Measurements from ENCODE around the gene COPG1. TPM values are rescaled to one million over a fixed set of nuclear protein-coding genes. Genes with fewer than 3 reads are reported as not detected.

Gene COPG1
- total RNA-seq, 1 experiment from 2014 or later = 225 TPM

- Mint-ChIP-seq H3K27me3 (ENCODE audit: insufficient read depth, unreplicated experiment) (no peaks in the 10 kb centered on the region), H3K4me3 (ENCODE audit: unreplicated experiment) (no peak overlapping the region), H3K9me3 (ENCODE audit: unreplicated experiment) (no peaks in the 10 kb centered on the region), H3K27ac (ENCODE audit: low read depth, unreplicated experiment) (peak overlapping the region; percentile 75), H3K4me1 (ENCODE audit: insufficient read depth, unreplicated experiment) (peaks cover 10% of the 10 kb centered on the region), H3K36me3 (ENCODE audit: insufficient read depth, unreplicated experiment) (peaks cover 30% of the 10 kb centered on the region)
- no peak for DNase-seq (ENCODE audit: unreplicated experiment)
- no TSS peak for BruUV-seq (replicated peaks)
- POLR2A ChIA-PET = interaction anchor here (0.8 to 1.0 kb wide), 2 partner anchors 29 to 158 kb away, joined by 3 to 5 read pairs; partner anchors contain the start of genes IFT122 and MBD4
- intact Hi-C loops (cut with micrococcal nuclease) = no loop called here
- TF ChIP-seq, protein P1, sequence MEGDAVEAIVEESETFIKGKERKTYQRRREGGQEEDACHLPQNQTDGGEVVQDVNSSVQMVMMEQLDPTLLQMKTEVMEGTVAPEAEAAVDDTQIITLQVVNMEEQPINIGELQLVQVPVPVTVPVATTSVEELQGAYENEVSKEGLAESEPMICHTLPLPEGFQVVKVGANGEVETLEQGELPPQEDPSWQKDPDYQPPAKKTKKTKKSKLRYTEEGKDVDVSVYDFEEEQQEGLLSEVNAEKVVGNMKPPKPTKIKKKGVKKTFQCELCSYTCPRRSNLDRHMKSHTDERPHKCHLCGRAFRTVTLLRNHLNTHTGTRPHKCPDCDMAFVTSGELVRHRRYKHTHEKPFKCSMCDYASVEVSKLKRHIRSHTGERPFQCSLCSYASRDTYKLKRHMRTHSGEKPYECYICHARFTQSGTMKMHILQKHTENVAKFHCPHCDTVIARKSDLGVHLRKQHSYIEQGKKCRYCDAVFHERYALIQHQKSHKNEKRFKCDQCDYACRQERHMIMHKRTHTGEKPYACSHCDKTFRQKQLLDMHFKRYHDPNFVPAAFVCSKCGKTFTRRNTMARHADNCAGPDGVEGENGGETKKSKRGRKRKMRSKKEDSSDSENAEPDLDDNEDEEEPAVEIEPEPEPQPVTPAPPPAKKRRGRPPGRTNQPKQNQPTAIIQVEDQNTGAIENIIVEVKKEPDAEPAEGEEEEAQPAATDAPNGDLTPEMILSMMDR (IDR thresholded peaks at IDR 0.05; ENCODE audit: unreplicated experiment) = no peak
- CTCF ChIA-PET = no interaction called here
Observed at GRCh38 chr3:129281726-129282125, 32.3 kb downstream of the COPG1 start.

- BruUV-seq (replicated peaks) = no TSS peak
- Mint-ChIP-seq H3K9me3 (ENCODE audit: unreplicated experiment) (no peaks in the 10 kb centered on the region), H3K36me3 (ENCODE audit: insufficient read depth, unreplicated experiment) (peaks cover 20% of the 10 kb centered on the region), H3K4me3 (ENCODE audit: unreplicated experiment) (no peak overlapping the region), H3K27me3 (ENCODE audit: insufficient read depth, unreplicated experiment) (no peaks in the 10 kb centered on the region), H3K4me1 (ENCODE audit: insufficient read depth, unreplicated experiment) (peaks cover 10% of the 10 kb centered on the region), H3K27ac (ENCODE audit: low read depth, unreplicated experiment) (peak overlapping the region; percentile 75)
- POLR2A ChIA-PET = interaction anchor here (0.8 to 1.5 kb wide), 4 partner anchors 9 to 28 kb away, joined by 3 to 6 read pairs (median 4); no protein-coding TSS in a partner anchor
- CTCF ChIA-PET = interaction anchor here (0.6 to 1.1 kb wide), 3 partner anchors 17 to 712 kb away, joined by 3 to 5 read pairs (median 3); partner anchors contain the start of gene ISY1
- TF ChIP-seq, protein P1 (IDR thresholded peaks at IDR 0.05; ENCODE audit: unreplicated experiment) = no peak
- peak; percentile 59 for DNase-seq (ENCODE audit: unreplicated experiment)
- intact Hi-C loops (cut with micrococcal nuclease) = no loop called here
Observed at GRCh38 chr3:129282727-129283327, 33.4 kb downstream of the COPG1 start.

DNA sequence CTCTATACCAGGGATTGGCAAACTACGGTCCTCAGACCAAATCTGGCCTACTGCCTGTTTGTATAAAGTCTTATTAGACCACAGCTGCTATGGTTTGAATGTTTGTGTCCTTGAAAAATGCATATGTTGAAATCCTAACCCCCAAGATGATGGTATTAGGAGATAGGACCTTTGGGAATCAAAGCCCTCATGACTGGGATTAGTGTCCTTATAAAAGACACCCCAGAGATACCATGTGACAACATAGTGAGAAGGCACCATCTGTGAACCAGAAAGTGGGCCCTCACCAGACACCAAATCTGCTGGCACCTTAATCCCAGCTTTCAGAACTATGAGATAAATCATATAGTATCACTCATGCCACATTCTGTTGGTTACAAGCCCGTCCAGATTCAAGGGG is 36.7 kb downstream of the COPG1 start:
- CTCF ChIA-PET = interaction anchor here (0.6 kb wide), 1 partner anchor 9 kb away, joined by 3 read pairs; no protein-coding TSS in a partner anchor
- BruUV-seq (replicated peaks) = no TSS peak
- Mint-ChIP-seq H3K27ac (ENCODE audit: low read depth, unreplicated experiment) (no peak overlapping the region), H3K36me3 (ENCODE audit: insufficient read depth, unreplicated experiment) (peaks cover 30% of the 10 kb centered on the region), H3K27me3 (ENCODE audit: insufficient read depth, unreplicated experiment) (no peaks in the 10 kb centered on the region), H3K4me1 (ENCODE audit: insufficient read depth, unreplicated experiment) (peaks cover 10% of the 10 kb centered on the region), H3K9me3 (ENCODE audit: unreplicated experiment) (no peaks in the 10 kb centered on the region), H3K4me3 (ENCODE audit: unreplicated experiment) (no peak overlapping the region)
- POLR2A ChIA-PET = no interaction called here
- TF ChIP-seq, protein P1 (IDR thresholded peaks at IDR 0.05; ENCODE audit: unreplicated experiment) = no peak
- intact Hi-C loops (cut with micrococcal nuclease) = no loop called here
- DNase-seq (ENCODE audit: unreplicated experiment) = no peak

DNA sequence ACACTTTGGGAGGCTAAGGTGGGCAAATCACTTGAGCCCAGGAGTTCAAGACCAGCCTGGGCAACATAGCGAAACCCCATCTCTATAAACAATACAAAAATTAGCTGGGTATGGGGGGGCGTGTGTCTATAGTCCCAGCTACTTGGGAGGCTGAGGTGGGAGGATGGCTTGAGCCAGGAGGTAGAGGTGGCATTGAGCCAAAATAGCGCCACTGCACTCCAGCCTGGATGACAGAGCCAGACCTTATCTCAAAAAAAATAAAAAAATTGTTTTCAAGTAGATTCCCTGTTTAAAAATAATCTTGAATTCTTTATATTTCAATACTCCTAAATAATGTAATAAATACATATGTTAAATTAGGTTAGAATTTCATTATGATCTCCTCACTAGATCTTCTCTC is 39.0 kb downstream of the COPG1 start:
- Mint-ChIP-seq H3K36me3 (ENCODE audit: insufficient read depth, unreplicated experiment) (peaks cover 41% of the 10 kb centered on the region), H3K27me3 (ENCODE audit: insufficient read depth, unreplicated experiment) (no peaks in the 10 kb centered on the region), H3K27ac (ENCODE audit: low read depth, unreplicated experiment) (no peak overlapping the region), H3K9me3 (ENCODE audit: unreplicated experiment) (no peaks in the 10 kb centered on the region), H3K4me1 (ENCODE audit: insufficient read depth, unreplicated experiment) (no peaks in the 10 kb centered on the region), H3K4me3 (ENCODE audit: unreplicated experiment) (no peak overlapping the region)
- BruUV-seq (replicated peaks) = no TSS peak
- no peak for DNase-seq (ENCODE audit: unreplicated experiment)
- POLR2A ChIA-PET = interaction anchor here (0.9 to 1.4 kb wide), 2 partner anchors 8 to 21 kb away, joined by 3 read pairs; no protein-coding TSS in a partner anchor
- intact Hi-C loops (cut with micrococcal nuclease) = no loop called here
- CTCF ChIA-PET = interaction anchor here (1.0 kb wide), 1 partner anchor 9 kb away, joined by 3 read pairs; no protein-coding TSS in a partner anchor
- TF ChIP-seq, protein P1 (IDR thresholded peaks at IDR 0.05; ENCODE audit: unreplicated experiment) = no peak

Data from MCF 10A (cell line).